K562 (cell line): ENCODE measurements around the gene ETHE1. TPM values are rescaled to one million over a fixed set of nuclear protein-coding genes. Genes with fewer than 3 reads are reported as not detected.

Experiments used
- ATF1 ChIP-seq, 2 experiments: fragments of 450-650 bp in 1 of 2; IDR thresholded peaks; 2 replicates each; pipeline ENCODE4 v1.6.1; 2016; ENCODE audit warnings: missing compliant biosample characterization in 1 of 2, missing genetic modification characterization in 1 of 2
- ERF ChIP-seq: fragments of 450-650 bp; formaldehyde crosslinking; IDR thresholded peaks from 2 replicates; pipeline ENCODE4 v1.4.0; 2020; ENCODE audit warnings: mild to moderate bottlenecking, mixed read lengths
- FOXK2 ChIP-seq, 2 experiments: fragments of 450-650 bp; IDR thresholded peaks in 1 of 2; conservative IDR thresholded peaks in 1 of 2; 2 replicates each; pipeline ENCODE4 v1.6.1; 2016; ENCODE audit warnings: low read depth in 2 of 2, mild to moderate bottlenecking in 1 of 2
- FOXP1 ChIP-seq: sonication (generic); formaldehyde crosslinking; IDR thresholded peaks from 2 replicates; pipeline ENCODE4 v1.8.0; 2022; ENCODE audit warnings: mild to moderate bottlenecking, missing genetic modification reagents
- GMEB1 ChIP-seq: fragments of 250-450 bp; sonication (Bioruptor Pico); IDR thresholded peaks from 2 replicates; pipeline ENCODE4 v1.4.0; 2020; ENCODE audit warnings: mild to moderate bottlenecking
- HCFC1 ChIP-seq: IDR thresholded peaks from 2 replicates; pipeline ENCODE4 v1.6.1; 2012; ENCODE audit warnings: low read depth, low read length, improper control_type of control experiment
- HNRNPLL ChIP-seq: fragments of 200-400 bp; formaldehyde crosslinking; IDR thresholded peaks from 2 replicates; pipeline ENCODE4 v1.6.1; 2017; ENCODE audit warnings: low read length, low read depth, mild to moderate bottlenecking; ENCODE audit not compliant: poor library complexity, severe bottlenecking
- KDM1A ChIP-seq, 2 experiments: fragments of 450-650 bp; IDR thresholded peaks; 2 replicates each; pipeline ENCODE4 v1.6.1; 2016; ENCODE audit warnings: mild to moderate bottlenecking in 2 of 2
- MCM5 ChIP-seq: fragments of 450-650 bp; IDR thresholded peaks from 2 replicates; pipeline ENCODE4 v1.6.1; 2016; ENCODE audit warnings: low read depth
- MCM7 ChIP-seq, 2 experiments: fragments of 450-650 bp; IDR thresholded peaks; 2 replicates each; pipeline ENCODE4 v1.6.1; 2016 to 2018
- MTA3 ChIP-seq: fragments of 450-650 bp; formaldehyde crosslinking; IDR thresholded peaks from 2 replicates; pipeline ENCODE4 v1.6.1; 2017; ENCODE audit warnings: mild to moderate bottlenecking, borderline replicate concordance
- NKRF ChIP-seq: fragments of 450-650 bp; IDR thresholded peaks from 2 replicates; pipeline ENCODE4 v1.6.1; 2016; ENCODE audit warnings: borderline replicate concordance
- PHF21A ChIP-seq: fragments of 450-650 bp; IDR thresholded peaks from 2 replicates; pipeline ENCODE4 v1.6.1; 2017; ENCODE audit warnings: low read depth, borderline replicate concordance
- POLR2B ChIP-seq: fragments of 450-650 bp; IDR thresholded peaks from 2 replicates; pipeline ENCODE4 v1.6.1; 2018; ENCODE audit warnings: low read depth; ENCODE audit not compliant: partially characterized antibody
- RAD21 ChIP-seq, 2 experiments: fragments of 250-450 bp in 1 of 2; fragments of 450-650 bp in 1 of 2; sonication (Bioruptor Pico) in 1 of 2; formaldehyde crosslinking in 1 of 2; IDR thresholded peaks in 1 of 2; conservative IDR thresholded peaks in 1 of 2; 2 replicates each; pipeline versions ENCODE4 v1.4.0 to v1.8.0; 2020 to 2022; ENCODE audit warnings: mild to moderate bottlenecking in 2 of 2, moderate library complexity in 1 of 2
- RNF2 ChIP-seq: sonication (generic); IDR thresholded peaks from 2 replicates; pipeline ENCODE4 v1.6.1; 2016
- RUNX1 ChIP-seq: sonication (generic); IDR thresholded peaks from 2 replicates; pipeline ENCODE4 v1.6.1; 2016; ENCODE audit warnings: antibody characterized with exemption, low read depth
- SIN3B ChIP-seq: fragments of 450-650 bp; IDR thresholded peaks from 2 replicates; pipeline ENCODE4 v1.6.1; 2017; ENCODE audit warnings: low read depth, mild to moderate bottlenecking, moderate library complexity
- TCF3 ChIP-seq: sonication (generic); formaldehyde crosslinking; IDR thresholded peaks from 2 replicates; pipeline ENCODE4 v1.4.0; 2020; ENCODE audit warnings: mild to moderate bottlenecking, missing genetic modification reagents
- TCF7 ChIP-seq: sonication (generic); IDR thresholded peaks from 2 replicates; pipeline ENCODE4 v1.6.1; 2016; ENCODE audit warnings: antibody characterized with exemption, borderline replicate concordance
- VEZF1 ChIP-seq: fragments of 200-800 bp; sonication (Bioruptor generic); IDR thresholded peaks from 2 replicates; pipeline ENCODE4 v1.6.1; 2017; ENCODE audit warnings: missing genetic modification characterization, missing compliant biosample characterization
- ZFX ChIP-seq: sonication (generic); formaldehyde crosslinking; IDR thresholded peaks from 2 replicates; pipeline ENCODE4 v1.8.0; 2022; ENCODE audit warnings: mild to moderate bottlenecking, missing genetic modification reagents, moderate library complexity
- ZNF436 ChIP-seq: fragments of 250-450, 450-650 bp; sonication (Bioruptor Pico); formaldehyde crosslinking; IDR thresholded peaks from 2 replicates; pipeline ENCODE4 v1.7.0; 2020; ENCODE audit warnings: mild to moderate bottlenecking
- polyA plus RNA-seq, 8 experiments: library from polyadenylated mRNA; depleted of rRNA in 4 of 8; stranded (reverse) in 5 of 8; unstranded in 3 of 8; fragments of >200 nt; fragmentation: Nextera tagmentation in 2 of 8; fragmentation: Illumina TruSeq in 1 of 8; extraction: Ambion mirVana in 2 of 8; extraction: Trizol in 1 of 8; gene quantifications; 2 replicates each; pipeline versions ENCODE4 v1.2.1 to v1.2.3, GENCODE V29; 2011 to 2014; ENCODE audit warnings: inconsistent platforms in 1 of 8, missing spikeins in 1 of 8
- total RNA-seq, 7 experiments: library from RNA; depleted of rRNA in 6 of 7; stranded (reverse); fragments of >200 nt in 6 of 7; fragmentation: Illumina TruSeq in 2 of 7; extraction: Trizol in 2 of 7; gene quantifications; 2 replicates each; pipeline versions ENCODE4 v1.2.1 to v1.2.3, GENCODE V29; 2011 to 2021; ENCODE audit warnings: low replicate concordance in 1 of 7

The ETHE1 gene
- total and polyA plus RNA-seq, 9 of the 15 experiments (the other 6 are each of a cell fraction or from before 2014, with no cell fraction given), result 2.9 to 21.0 (median 10.2) TPM

GRCh38 chr19:43532962-43533545 lies 6.1 kb upstream of the ETHE1 start, which contains the start of gene ZNF575 (continued):
- TF ChIP-seq VEZF1 (peak; percentile 85), SIN3B (peak; percentile 46), MCM5 (no peak), KDM1A (IDR thresholded peaks at IDR 0.05) (peak in 1 of 2 experiments; percentile 49; a peak in 3 of 4 replicates), ATF1 (CRISPR knock-in tag; IDR thresholded peaks at IDR 0.05) (no peak), ATF1 (tag; IDR thresholded peaks at IDR 0.05) (peak; percentile 61), POLR2B (peak; percentile 46), RNF2 (peak; percentile 48; the same call in 1 of the 2 replicates), RAD21 (CRISPR knock-in tag; conservative IDR thresholded peaks at IDR 0.05 in 1 of 2, IDR thresholded peaks at IDR 0.05 in 1 of 2) (no peak), GMEB1 (CRISPR knock-in tag) (peak; percentile 45; the same call in 1 of the 2 replicates), MCM7 (IDR thresholded peaks at IDR 0.05) (no peak), TCF3 (CRISPR knock-in tag) (peak; percentile 21; the same call in 1 of the 2 replicates), PHF21A (peak; percentile 86), ZFX (0 out of 2 replicates have a peak, but pooled peaks have one; percentile 33), MTA3 (peak; percentile 98), FOXP1 (CRISPR knock-in tag) (peak; percentile 27; the same call in 1 of the 2 replicates), HCFC1 (peak; percentile 12; the same call in 1 of the 2 replicates), NKRF (peak; percentile 14; the same call in 1 of the 2 replicates), RUNX1 (0 out of 2 replicates have a peak, but pooled peaks have one; percentile 53), TCF7 (0 out of 2 replicates have a peak, but pooled peaks have one; percentile 27), ERF (CRISPR knock-in tag) (0 out of 2 replicates have a peak, but pooled peaks have one; percentile 9), FOXK2 (conservative IDR thresholded peaks at IDR 0.05 in 1 of 2, IDR thresholded peaks at IDR 0.05 in 1 of 2; ENCODE audit: low read depth in 2 of 2) (no peak), HNRNPLL (peak; percentile 97), ZNF436 (CRISPR knock-in tag) (no peak)
